NCI-H345 treated with DMSO at 0.1 percent for 48 hours (cell line): ENCODE data around the gene CDH13.

Source experiments
- DNase-seq: peaks from one replicate; lab custom pipeline; 2025; ENCODE audit not compliant: unreplicated experiment; lab: John Stamatoyannopoulos, UW

The CDH13 gene

GRCh38 chr16:83808573-83809014, 1181.8 kb downstream of the CDH13 start:
- no peak for DNase-seq

- DNase-seq: no peak
These were observed 1182.3 kb downstream of the CDH13 start for GRCh38 chr16:83809092-83809491.

GRCh38 chr16:83810901-83811300, 1184.1 kb downstream of the CDH13 start:
- DNase-seq: no peak

GRCh38 chr16:83813823-83814658, 1187.3 kb downstream of the CDH13 start:
- DNase-seq: peak; percentile 42

GRCh38 chr16:83814659-83814985, 1187.9 kb downstream of the CDH13 start:
- no peak for DNase-seq

GRCh38 chr16:83817022-83817421, 1190.3 kb downstream of the CDH13 start:
- DNase-seq: no peak

- DNase-seq: no peak
These were observed 1191.5 kb downstream of the CDH13 start for GRCh38 chr16:83818276-83818675.

GRCh38 chr16:83819361-83819760, 1192.6 kb downstream of the CDH13 start:
- DNase-seq: no peak

GRCh38 chr16:83826146-83826913, 1199.6 kb downstream of the CDH13 start:
- DNase-seq: no peak

- DNase-seq: no peak
These were observed 1203.5 kb downstream of the CDH13 start for GRCh38 chr16:83830091-83830768.

- no peak for DNase-seq
These were observed 1204.1 kb downstream of the CDH13 start for GRCh38 chr16:83830769-83831455.

GRCh38 chr16:83831456-83831987, 1204.8 kb downstream of the CDH13 start:
- no peak for DNase-seq

GRCh38 chr16:83833921-83834320, 1207.2 kb downstream of the CDH13 start:
- no peak for DNase-seq

GRCh38 chr16:83835586-83836566, 1209.1 kb downstream of the CDH13 start:
- no peak for DNase-seq

GRCh38 chr16:83837566-83837965, 1210.8 kb downstream of the CDH13 start:
- no peak for DNase-seq

GRCh38 chr16:83838151-83838550, 1211.4 kb downstream of the CDH13 start:
- DNase-seq: no peak

- DNase-seq: no peak
These were observed 1212.8 kb downstream of the CDH13 start for GRCh38 chr16:83839561-83839960.

- DNase-seq: no peak
These were observed 1213.4 kb downstream of the CDH13 start for GRCh38 chr16:83840060-83840617.

GRCh38 chr16:83842291-83842690, 1215.5 kb downstream of the CDH13 start:
- DNase-seq: no peak
